Activated B cell treated with CpG ODN at 0.5 μM for 24 hours (primary cell): ENCODE measurements around the gene LRRC47. TPM values are rescaled to one million over a fixed set of nuclear protein-coding genes. Genes with fewer than 3 reads are reported as not detected.
A peak's percentile ranks its signal among the peaks of the same experiment; 100 is the strongest.

Experiments used
- ATAC-seq: fragments of 200-7000 bp; cut with Tn5 transposase; one replicate; pipeline ENCODE4 v1.10.0; 2021; ENCODE audit warnings: low read depth, mild to moderate bottlenecking, moderate library complexity
- CTCF ChIA-PET: fragments of 350-600 bp; sonication (Branson Sonifier 250); formaldehyde crosslinking; loops from one replicate; lab custom pipeline; 2021; ENCODE audit warnings: antibody characterized with exemption; lab: Charles Lee
- POLR2A ChIA-PET: fragments of 350-600 bp; sonication (Branson Sonifier 250); formaldehyde crosslinking; loops from one replicate; lab custom pipeline; 2021; ENCODE audit warnings: antibody characterized with exemption; lab: Charles Lee
- DNase-seq: peaks from one replicate; pipeline ENCODE4 v3.0.0; 2022
- H3K27ac Mint-ChIP-seq: one replicate; pipeline ENCODE4 v1.8.0; 2020; ENCODE audit warnings: mixed read lengths
- H3K27me3 Mint-ChIP-seq: one replicate; pipeline ENCODE4 v1.8.0; 2021; ENCODE audit warnings: mixed read lengths
- H3K36me3 Mint-ChIP-seq: one replicate; pipeline ENCODE4 v1.8.0; 2021; ENCODE audit warnings: low read depth, mixed read lengths
- H3K4me1 Mint-ChIP-seq: one replicate; pipeline ENCODE4 v1.8.0; 2021; ENCODE audit warnings: mixed read lengths
- H3K4me3 Mint-ChIP-seq: one replicate; pipeline ENCODE4 v1.8.0; 2020; ENCODE audit warnings: mild to moderate bottlenecking, mixed read lengths
- H3K9me3 Mint-ChIP-seq: one replicate; pipeline ENCODE4 v1.8.0; 2020; ENCODE audit warnings: mixed read lengths
- intact Hi-C: fragments of 100-400 bp; cut with micrococcal nuclease; formaldehyde crosslinking; loops from one replicate; pipeline ENCODE4 v1.15.1; 2024
- total RNA-seq: library from RNA; stranded (reverse); gene quantifications from 2 replicates; pipeline ENCODE4 v1.2.3, GENCODE V29; 2022
- TF ChIP-seq, protein P1 (sequence below): fragments of 200-600 bp; IDR thresholded peaks from one replicate; pipeline ENCODE4 v1.8.0; 2022; ENCODE audit warnings: antibody characterized with exemption, mild to moderate bottlenecking

LRRC47 gene
- total RNA-seq, 1 donor from 2014 or later = 43.3 TPM

DNA sequence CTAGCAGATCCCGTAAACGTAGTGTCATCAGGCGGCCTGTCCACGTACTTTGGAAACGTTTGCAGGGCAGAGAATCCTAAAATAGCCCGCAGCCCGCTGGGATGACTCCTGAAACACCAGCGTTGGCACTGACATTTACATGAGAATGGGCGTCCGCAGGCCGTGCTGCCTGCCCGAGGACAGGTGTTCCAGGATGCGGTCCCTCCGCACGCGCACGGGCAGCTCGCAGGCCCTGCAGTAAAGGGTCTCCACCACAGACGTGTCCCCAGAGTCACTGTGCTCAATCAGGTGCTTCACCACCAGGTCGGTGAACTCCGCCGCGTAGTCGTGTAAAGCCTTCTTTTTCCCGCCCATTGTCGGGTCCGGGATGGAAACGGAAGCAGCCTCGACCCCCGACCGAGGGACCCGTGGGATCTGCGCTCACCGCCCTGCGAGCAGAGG lies 49.9 kb downstream of the LRRC47 start:
- H3K36me3 Mint-ChIP-seq = peaks cover 28% of the 10 kb centered on the region
- H3K4me3 Mint-ChIP-seq = peak overlapping the region; percentile 82
- peaks cover 29% of the 10 kb centered on the region for H3K4me1 Mint-ChIP-seq
- DNase-seq (no peak), ATAC-seq (peak; percentile 22)
- CTCF ChIA-PET = no interaction called here
- POLR2A ChIA-PET = interaction anchor here (0.6 kb wide), 1 partner anchor 27 kb away, joined by 3 read pairs; no protein-coding TSS in a partner anchor
- TF ChIP-seq, protein P1, sequence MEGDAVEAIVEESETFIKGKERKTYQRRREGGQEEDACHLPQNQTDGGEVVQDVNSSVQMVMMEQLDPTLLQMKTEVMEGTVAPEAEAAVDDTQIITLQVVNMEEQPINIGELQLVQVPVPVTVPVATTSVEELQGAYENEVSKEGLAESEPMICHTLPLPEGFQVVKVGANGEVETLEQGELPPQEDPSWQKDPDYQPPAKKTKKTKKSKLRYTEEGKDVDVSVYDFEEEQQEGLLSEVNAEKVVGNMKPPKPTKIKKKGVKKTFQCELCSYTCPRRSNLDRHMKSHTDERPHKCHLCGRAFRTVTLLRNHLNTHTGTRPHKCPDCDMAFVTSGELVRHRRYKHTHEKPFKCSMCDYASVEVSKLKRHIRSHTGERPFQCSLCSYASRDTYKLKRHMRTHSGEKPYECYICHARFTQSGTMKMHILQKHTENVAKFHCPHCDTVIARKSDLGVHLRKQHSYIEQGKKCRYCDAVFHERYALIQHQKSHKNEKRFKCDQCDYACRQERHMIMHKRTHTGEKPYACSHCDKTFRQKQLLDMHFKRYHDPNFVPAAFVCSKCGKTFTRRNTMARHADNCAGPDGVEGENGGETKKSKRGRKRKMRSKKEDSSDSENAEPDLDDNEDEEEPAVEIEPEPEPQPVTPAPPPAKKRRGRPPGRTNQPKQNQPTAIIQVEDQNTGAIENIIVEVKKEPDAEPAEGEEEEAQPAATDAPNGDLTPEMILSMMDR = no peak
- peak overlapping the region; percentile 61 for H3K27ac Mint-ChIP-seq
- H3K9me3 Mint-ChIP-seq = no peaks in the 10 kb centered on the region
- intact Hi-C loops = no loop called here
- H3K27me3 Mint-ChIP-seq = no peaks in the 10 kb centered on the region

DNA sequence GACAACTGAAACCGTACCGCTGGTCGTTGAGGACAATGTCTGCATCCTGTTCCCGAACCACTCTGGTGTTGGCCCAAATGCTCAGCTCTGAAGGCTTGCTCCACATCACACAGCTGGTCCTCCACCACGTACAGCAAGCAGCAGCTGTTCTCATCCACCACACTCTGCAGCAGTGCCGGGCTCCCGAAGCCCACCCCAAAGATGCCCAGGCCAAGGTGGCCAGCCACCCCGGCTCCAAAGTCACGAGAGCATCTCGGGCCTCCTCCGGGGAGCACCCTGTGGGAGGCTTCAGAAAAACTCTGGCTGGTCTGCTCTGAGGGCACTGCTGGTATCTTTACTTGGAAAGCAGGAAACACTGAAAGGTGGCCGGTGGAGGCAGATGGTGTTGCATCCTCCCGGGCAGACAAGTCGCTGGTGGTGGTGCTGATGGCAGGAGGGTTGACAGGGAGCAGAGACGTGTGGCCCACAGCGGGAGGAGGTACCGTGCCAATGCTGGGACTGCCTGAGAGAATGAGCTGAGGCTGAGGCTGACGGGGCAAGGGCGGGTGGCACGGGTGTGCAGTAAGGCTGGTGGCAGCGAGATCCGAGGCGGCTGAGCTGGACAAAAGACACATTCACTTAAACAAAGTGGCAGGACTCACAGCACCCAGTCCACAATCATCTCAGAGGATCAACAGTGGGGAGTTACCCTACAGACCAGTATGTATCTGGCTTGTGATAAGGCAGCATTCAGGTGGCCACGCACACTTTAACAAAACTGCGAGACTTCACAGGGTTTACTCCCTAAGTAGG lies 50.5 kb downstream of the LRRC47 start:
- intact Hi-C loops = no loop called here
- TF ChIP-seq, protein P1 = no peak
- H3K36me3 Mint-ChIP-seq = peaks cover 33% of the 10 kb centered on the region

DNA sequence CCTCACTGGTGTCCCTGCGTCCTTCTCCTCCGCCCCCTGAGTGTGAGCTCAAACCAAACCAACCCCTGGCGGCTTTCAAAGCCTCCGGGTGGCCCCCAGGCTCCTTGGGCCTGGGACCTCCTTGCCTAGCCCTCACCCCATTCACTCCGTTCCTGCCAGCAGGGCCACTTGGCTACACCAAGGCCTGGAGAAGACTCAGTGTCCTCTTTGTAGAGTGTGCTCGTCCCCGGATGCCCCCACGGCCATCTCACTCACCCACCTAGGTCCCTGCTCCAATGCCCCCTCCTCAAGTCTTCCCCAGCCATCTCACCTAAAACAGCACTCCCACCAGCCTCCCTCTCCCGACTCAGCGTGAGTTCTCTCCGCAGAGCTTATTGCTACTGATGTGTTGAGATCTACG lies 51.2 kb downstream of the LRRC47 start:
- no peak overlapping the region for H3K4me3 Mint-ChIP-seq

More for the DNA sequence above, 50.5 kb downstream of the LRRC47 start:
- Mint-ChIP-seq H3K27me3 (no peaks in the 10 kb centered on the region), H3K9me3 (no peaks in the 10 kb centered on the region), H3K4me3 (peak overlapping the region; percentile 82), H3K27ac (peak overlapping the region; percentile 61), H3K4me1 (peaks cover 29% of the 10 kb centered on the region)
- ChIA-PET CTCF (no interaction called here), POLR2A (no interaction called here)
- DNase-seq (no peak), ATAC-seq (no peak)

DNA sequence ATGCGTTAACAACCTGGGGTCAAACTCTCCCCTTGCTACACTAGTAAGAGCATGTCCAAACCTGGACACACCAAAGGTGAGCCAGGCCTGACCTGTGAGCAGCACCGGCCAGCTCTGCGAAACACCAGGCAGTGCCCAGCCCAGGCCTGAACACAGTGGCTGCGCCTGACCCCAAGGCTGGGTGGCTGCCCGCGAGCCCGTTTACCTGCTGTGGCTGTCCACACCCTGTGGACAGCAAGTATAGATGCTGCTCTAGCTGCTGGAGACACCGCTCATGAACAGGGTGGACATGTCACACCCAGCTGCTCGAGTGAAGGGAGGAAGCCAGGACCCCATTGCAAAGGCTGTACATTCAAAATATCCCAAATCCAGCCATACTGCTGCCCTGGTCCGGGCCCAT lies 51.7 kb downstream of the LRRC47 start:
- DNase-seq = no peak
- H3K9me3 Mint-ChIP-seq = no peaks in the 10 kb centered on the region
- ChIA-PET CTCF (no interaction called here), POLR2A (no interaction called here)
- H3K27me3 Mint-ChIP-seq = no peaks in the 10 kb centered on the region
- H3K4me1 Mint-ChIP-seq = peaks cover 29% of the 10 kb centered on the region
- H3K4me3 Mint-ChIP-seq = no peak overlapping the region
- H3K27ac Mint-ChIP-seq = no peak overlapping the region
- intact Hi-C loops = no loop called here
- peaks cover 34% of the 10 kb centered on the region for H3K36me3 Mint-ChIP-seq
- TF ChIP-seq, protein P1 = no peak
- ATAC-seq = no peak

More for the DNA sequence above, 51.2 kb downstream of the LRRC47 start:
- H3K27me3 Mint-ChIP-seq = no peaks in the 10 kb centered on the region
- peaks cover 29% of the 10 kb centered on the region for H3K4me1 Mint-ChIP-seq
- TF ChIP-seq, protein P1 = no peak
- H3K36me3 Mint-ChIP-seq = peaks cover 34% of the 10 kb centered on the region
- ChIA-PET CTCF (no interaction called here), POLR2A (no interaction called here)
- ATAC-seq (no peak), DNase-seq (no peak)
- intact Hi-C loops = no loop called here
- no peak overlapping the region for H3K27ac Mint-ChIP-seq
- H3K9me3 Mint-ChIP-seq = no peaks in the 10 kb centered on the region

DNA sequence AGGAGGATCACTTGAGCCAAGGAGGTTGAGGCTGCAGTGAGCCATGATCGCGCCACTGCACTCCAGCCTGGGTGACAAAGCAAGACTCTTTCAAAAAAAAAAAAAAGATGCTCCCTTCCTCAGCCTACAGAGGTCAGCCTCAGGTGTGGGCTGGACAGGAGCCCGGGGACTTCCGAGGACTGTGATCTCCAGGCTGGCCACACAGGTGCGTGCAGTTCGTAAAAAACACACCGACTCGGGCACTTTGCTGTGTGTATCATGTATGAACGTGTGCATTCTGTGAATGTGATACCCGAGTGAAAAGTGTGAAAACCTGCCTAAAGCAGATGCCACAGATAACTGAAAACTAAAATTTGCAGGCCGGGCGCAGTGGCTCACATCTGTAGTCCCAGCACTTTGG lies 52.5 kb downstream of the LRRC47 start:
- ChIA-PET POLR2A (no interaction called here), CTCF (no interaction called here)
- Mint-ChIP-seq H3K9me3 (no peaks in the 10 kb centered on the region), H3K27me3 (no peaks in the 10 kb centered on the region), H3K4me3 (no peak overlapping the region), H3K27ac (no peak overlapping the region), H3K36me3 (peaks cover 34% of the 10 kb centered on the region), H3K4me1 (peaks cover 29% of the 10 kb centered on the region)
- no peak for DNase-seq
- ATAC-seq = no peak
- intact Hi-C loops = no loop called here
- TF ChIP-seq, protein P1 = no peak
